ENCODE results near the gene EN1.

The EN1 gene

DNA sequence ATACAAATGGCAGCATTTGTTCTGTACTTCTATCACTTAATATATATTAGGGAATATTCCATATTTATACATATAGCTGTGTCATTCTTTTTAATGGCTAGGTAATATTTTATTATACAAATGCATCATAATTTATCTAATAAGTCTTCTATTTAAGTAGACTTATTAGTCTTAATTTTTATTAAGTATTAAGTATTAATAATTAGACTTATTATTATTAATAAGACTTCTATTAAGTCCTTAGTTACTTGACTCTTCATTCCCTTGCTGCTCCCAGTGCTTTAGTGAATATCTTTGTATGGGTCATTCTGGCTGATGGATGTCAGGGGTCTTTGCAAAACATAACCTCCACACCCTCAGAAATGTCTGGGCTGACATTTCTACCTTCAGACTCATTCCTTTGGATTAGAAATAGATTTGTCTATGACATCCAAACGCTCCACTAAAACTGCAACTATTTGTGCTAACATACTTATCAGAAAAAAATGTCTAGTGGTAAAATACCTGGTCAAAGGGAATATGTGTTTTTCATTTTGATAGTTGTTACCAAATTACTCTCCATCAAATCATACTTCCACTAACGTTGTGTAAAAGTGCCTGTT, 35.8 kb downstream of the EN1 start:
- DNase-seq (ENCODE audit: insufficient read length) (no peak), FAIRE-seq (no peak)
- TF ChIP-seq POLR2AphosphoS5 (IDR thresholded peaks at IDR 0.05; ENCODE audit: low read depth, low read length) (no peak), TAF1 (IDR thresholded peaks at IDR 0.05; ENCODE audit: borderline replicate concordance, low read depth, low read length) (no peak), POLR2A (IDR thresholded peaks at IDR 0.05; ENCODE audit: low read depth, low read length) (no peak)

DNA sequence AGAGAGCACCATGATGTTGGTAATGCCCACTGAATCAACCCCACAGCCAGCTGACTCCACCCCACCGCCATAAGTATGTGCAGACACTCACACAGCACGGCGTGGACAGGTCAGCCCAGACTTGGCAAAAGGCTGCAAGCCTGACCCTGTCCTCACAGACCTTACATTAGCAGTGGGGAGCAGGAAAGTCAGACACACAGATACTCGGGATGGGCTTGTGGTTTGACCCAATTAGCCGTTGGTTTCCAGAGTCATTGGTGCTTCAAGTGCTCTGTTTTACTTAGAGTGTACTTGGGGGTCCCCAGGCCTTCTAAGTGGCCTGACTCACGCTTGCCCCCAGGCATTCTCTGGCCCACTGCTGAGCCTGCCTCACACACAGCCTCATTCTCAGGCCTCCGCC, 36.7 kb downstream of the EN1 start:
- no peak for TF ChIP-seq TAF1 (IDR thresholded peaks at IDR 0.05; ENCODE audit: borderline replicate concordance, low read depth, low read length)
- no peak for TF ChIP-seq POLR2AphosphoS5 (IDR thresholded peaks at IDR 0.05; ENCODE audit: low read depth, low read length)
- TF ChIP-seq POLR2A (IDR thresholded peaks at IDR 0.05; ENCODE audit: low read depth, low read length) = no peak
- no peak for FAIRE-seq
- DNase-seq (ENCODE audit: insufficient read length) = no peak

DNA sequence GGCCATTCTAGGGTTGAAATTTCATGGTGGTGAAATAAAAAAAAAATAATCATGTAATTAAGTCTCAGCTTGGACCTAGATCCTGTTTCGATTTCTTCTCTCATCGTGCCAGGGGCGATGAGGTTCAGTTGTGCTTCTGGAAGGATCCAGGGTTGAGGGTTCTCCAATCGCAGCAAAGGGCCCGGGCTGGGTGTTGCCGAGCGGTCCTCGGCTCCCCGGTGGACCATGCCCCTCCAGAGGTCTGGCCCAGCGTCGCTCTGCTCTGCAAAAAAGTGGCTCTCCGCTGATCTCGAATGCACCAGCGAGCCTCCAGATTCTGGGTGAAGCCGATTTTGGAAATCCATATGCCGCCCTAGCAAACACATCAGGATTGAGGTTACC, 39.0 kb downstream of the EN1 start:
- TF ChIP-seq POLR2AphosphoS5 (IDR thresholded peaks at IDR 0.05; ENCODE audit: low read depth, low read length) (no peak), TAF1 (IDR thresholded peaks at IDR 0.05; ENCODE audit: borderline replicate concordance, low read depth, low read length) (no peak)
- FAIRE-seq (no peak), DNase-seq (ENCODE audit: insufficient read length) (no peak)

DNA sequence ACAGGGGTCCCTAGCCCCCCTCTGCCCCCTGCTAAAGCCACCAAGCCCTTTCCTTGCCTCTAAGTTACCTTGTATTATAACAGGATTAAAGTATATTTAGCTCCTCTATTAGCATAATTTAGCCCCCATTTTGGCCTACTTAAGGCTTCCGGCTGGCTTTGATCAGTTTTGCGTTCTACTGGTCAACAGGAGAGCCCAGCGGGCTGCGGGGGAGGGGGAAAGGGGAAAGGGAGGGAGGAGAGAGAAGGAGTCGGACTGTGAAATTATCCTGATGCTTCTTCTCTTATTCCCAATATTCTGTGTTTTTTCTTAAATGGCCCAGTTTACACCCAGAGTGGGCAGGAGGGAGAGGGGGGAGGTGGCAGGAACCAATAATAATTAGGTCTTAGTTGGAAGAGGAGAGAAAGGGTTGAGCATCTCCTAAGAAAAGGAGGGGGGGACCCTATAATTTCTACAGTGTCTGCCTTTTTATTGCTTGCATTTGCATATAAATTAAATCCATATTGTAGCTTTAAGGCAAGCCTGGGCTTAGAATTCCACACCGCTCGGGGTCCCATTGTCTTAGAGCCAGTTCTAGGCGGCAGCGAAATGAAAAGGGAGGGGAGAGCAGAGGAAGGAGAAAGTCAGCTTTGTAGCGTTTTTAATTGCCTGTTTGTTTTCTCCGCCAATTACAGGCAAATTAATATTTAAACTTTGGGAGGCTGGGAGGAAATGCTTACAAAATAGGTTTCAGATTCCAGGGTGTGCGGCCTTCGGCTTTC, 39.6 kb downstream of the EN1 start:
- FAIRE-seq (no peak), DNase-seq (ENCODE audit: insufficient read length) (no peak)
- no peak for TF ChIP-seq TAF1 (IDR thresholded peaks at IDR 0.05; ENCODE audit: borderline replicate concordance, low read depth, low read length)
- TF ChIP-seq POLR2A (IDR thresholded peaks at IDR 0.05; ENCODE audit: low read depth, low read length) = no peak
- no peak for TF ChIP-seq POLR2AphosphoS5 (IDR thresholded peaks at IDR 0.05; ENCODE audit: low read depth, low read length)

DNA sequence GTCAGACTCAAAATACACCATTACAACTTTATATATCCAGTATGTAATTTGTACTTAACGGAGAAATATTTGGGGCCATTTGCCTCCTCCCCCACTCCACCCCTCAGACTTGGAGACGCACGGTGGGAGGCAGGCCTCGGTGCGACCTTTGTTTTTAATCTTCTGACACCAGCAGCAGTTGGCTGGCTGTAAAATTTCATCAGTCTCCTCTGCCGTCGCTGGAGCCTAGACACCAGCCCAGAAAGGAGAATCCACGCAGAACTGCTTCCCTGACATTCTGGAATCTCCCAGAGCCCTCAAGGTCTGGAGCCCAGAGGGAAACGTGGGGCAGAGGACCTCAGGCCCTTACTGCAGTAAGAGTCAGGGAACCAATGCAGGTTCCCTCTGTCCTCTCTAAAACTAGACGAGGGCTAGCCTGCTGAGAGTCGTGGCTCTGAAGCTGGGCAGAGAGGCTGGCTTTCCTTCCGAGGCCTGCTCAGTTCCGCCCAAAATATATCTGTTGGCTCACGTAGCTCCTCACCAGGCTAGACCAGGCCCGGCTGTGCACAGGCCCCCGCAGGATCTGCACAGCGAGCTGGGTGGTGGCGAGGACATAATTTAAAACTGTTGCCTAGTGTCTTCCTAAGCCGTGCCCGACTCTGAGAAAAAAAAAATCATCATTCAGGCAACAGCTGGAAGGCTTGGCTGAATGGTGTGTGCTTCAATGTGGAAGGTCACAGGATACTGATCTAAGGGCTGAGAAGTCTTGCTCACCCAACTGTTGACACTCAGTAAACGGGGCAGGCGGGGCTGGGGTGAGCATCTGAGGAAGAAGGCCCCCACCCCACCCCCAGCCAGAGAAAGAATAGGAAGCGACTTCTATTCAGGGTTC, 40.4 kb downstream of the EN1 start:
- FAIRE-seq (no peak), DNase-seq (ENCODE audit: insufficient read length) (no peak)
- TF ChIP-seq POLR2AphosphoS5 (IDR thresholded peaks at IDR 0.05; ENCODE audit: low read depth, low read length) = no peak
- TF ChIP-seq TAF1 (IDR thresholded peaks at IDR 0.05; ENCODE audit: borderline replicate concordance, low read depth, low read length) = no peak
- no peak for TF ChIP-seq POLR2A (IDR thresholded peaks at IDR 0.05; ENCODE audit: low read depth, low read length)

DNA sequence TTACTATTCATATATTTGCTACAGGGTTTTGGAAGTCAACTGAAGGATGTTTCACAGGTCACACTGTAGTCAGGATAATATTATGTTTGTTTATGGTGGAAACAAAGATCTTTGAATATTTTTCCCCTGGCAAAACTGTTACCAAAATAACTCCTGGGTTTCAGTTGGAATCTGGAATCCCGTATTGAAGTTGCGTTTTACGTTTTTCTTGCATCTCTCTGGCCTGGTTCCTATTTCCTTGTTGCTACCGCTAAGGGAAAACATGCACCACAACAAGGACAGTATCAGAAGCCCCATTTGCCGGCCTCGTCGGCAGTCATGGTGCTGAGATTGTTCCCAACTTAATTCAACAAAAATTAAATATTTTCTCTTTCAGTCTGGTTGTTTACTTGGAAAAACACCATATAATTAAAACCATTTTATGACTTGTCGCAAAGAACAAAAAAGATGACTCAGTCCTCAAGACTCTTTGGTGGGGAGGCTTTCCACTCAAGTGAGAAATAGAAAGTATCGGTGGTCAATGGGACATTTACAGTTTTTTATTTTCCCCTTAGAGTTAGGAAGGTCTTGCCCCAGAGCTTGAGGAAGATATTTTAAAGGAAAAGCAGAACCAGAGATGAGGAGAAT, 42.3 kb downstream of the EN1 start:
- FAIRE-seq (no peak), DNase-seq (ENCODE audit: insufficient read length) (no peak)
- TF ChIP-seq POLR2AphosphoS5 (IDR thresholded peaks at IDR 0.05; ENCODE audit: low read depth, low read length) (no peak), POLR2A (IDR thresholded peaks at IDR 0.05; ENCODE audit: low read depth, low read length) (no peak), TAF1 (IDR thresholded peaks at IDR 0.05; ENCODE audit: borderline replicate concordance, low read depth, low read length) (no peak)

DNA sequence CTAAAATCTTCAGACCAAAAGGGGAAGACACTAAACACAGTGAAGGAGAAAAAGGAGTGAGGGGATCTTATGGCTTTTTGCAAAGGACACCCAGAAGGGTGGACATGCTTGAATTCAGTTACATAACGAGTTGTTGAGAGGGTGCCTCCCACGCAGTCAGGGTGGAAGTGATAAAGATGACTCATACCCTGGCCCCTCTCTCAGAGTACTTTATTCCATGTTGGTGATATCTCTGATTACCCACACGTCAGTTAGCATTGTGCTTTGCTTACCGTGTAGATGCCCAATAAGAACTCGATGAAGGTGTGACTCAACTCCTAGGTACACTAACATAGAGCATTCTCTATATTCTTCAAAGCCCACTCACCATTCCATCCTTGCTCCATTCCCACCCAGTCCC, 44.4 kb downstream of the EN1 start:
- TF ChIP-seq POLR2AphosphoS5 (IDR thresholded peaks at IDR 0.05; ENCODE audit: low read depth, low read length) = no peak
- no peak for TF ChIP-seq TAF1 (IDR thresholded peaks at IDR 0.05; ENCODE audit: borderline replicate concordance, low read depth, low read length)
- no peak for TF ChIP-seq POLR2A (IDR thresholded peaks at IDR 0.05; ENCODE audit: low read depth, low read length)
- FAIRE-seq = no peak
- no peak for DNase-seq (ENCODE audit: insufficient read length)

DNA sequence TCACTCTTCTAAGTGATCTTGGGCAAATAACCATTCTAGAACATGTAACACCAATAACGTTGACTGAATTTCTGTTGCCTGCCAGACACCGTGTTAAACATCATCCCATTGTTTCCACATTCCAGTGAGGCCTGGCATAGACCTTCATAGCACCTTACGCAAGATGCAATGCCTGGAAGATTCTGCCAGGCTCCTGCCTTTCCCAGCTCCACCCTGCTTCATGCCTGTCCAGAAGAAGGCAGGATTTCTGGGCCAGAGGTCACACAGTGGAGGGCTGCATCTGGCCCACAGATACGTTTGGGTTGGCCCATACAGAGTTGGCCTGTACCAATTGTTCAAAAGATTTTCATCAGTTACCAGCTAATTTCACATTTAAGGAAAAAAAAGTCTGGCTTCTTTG, 46.3 kb downstream of the EN1 start:
- no peak for DNase-seq (ENCODE audit: insufficient read length)
- TF ChIP-seq POLR2A (IDR thresholded peaks at IDR 0.05; ENCODE audit: low read depth, low read length) (no peak), POLR2AphosphoS5 (IDR thresholded peaks at IDR 0.05; ENCODE audit: low read depth, low read length) (no peak), TAF1 (IDR thresholded peaks at IDR 0.05; ENCODE audit: borderline replicate concordance, low read depth, low read length) (no peak)
- no peak for FAIRE-seq

DNA sequence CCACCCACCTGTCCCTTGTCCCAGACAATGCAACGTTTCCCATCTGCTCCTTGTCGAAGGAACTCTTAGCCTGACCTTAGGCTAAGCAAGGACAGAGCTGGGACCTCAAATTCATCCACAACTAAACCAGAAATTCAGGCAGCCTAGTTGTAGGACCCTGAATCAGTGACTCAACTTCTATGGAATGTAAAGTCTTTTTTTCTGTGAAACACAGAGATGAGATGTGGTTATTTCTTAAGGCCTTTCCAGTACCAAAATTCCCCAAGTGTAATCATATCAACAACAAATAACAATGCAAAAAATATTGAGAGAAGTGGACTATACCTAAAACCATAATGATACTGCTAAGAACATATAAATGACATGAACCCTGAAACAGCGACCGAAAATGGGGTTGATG, 46.7 kb downstream of the EN1 start:
- TF ChIP-seq POLR2A (IDR thresholded peaks at IDR 0.05; ENCODE audit: low read depth, low read length) (no peak), POLR2AphosphoS5 (IDR thresholded peaks at IDR 0.05; ENCODE audit: low read depth, low read length) (no peak), TAF1 (IDR thresholded peaks at IDR 0.05; ENCODE audit: borderline replicate concordance, low read depth, low read length) (no peak)
- FAIRE-seq (no peak), DNase-seq (ENCODE audit: insufficient read length) (no peak)

DNA sequence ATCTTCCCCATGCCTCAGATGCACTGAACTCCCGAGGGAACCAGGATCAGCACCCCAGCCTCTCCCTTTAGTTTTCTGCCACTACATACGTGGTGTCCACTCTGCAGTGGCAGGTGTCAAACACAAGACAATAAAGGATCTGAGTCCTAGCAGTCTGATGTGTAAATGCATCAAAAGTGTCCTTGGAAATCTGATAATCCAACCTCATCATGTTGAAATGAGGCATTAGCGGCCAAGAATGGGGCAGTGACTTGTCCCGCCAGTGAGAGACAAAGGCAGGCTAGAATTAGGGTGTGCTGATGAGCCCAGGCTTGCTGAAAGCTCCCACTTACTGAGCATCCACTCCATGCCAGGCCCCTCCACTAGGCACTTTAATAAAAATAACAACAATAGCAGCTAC, 52.9 kb downstream of the EN1 start:
- no peak for DNase-seq (ENCODE audit: insufficient read length)
- FAIRE-seq = no peak
- TF ChIP-seq POLR2AphosphoS5 (IDR thresholded peaks at IDR 0.05; ENCODE audit: low read depth, low read length) (no peak), TAF1 (IDR thresholded peaks at IDR 0.05; ENCODE audit: borderline replicate concordance, low read depth, low read length) (no peak), POLR2A (IDR thresholded peaks at IDR 0.05; ENCODE audit: low read depth, low read length) (no peak)
